Peyer's patch (tissue), 4 donors: ENCODE measurements around the gene ASB6. TPM values are rescaled to one million over a fixed set of nuclear protein-coding genes. Genes with fewer than 3 reads are reported as not detected.
"Not testable (repeated sequence)": the region's sequence is repeated elsewhere in the genome, so short reads cannot be mapped to it uniquely, and the experiment has no call there.

Source experiments
- DNase-seq, 3 donors: peaks; one replicate each; pipeline ENCODE4 v3.0.0-alpha.2; 2017 to 2019
- H3K27ac ChIP-seq, 4 donors: fragments of 200-600 bp; sonication (generic); one replicate each; pipeline ENCODE4 v1.5.1; 2016 to 2019
- H3K27me3 ChIP-seq, 2 donors: fragments of 200-600 bp; sonication (generic); one replicate each; pipeline ENCODE4 v1.5.1; 2019
- H3K36me3 ChIP-seq, 3 donors: fragments of 200-600 bp; sonication (generic); one replicate each; pipeline ENCODE4 v1.5.1; 2016 to 2019
- H3K4me1 ChIP-seq, 4 donors: fragments of 200-600 bp; sonication (generic); one replicate each; pipeline ENCODE4 v1.5.1; 2016 to 2019
- H3K4me3 ChIP-seq, 4 donors: fragments of 200-600 bp; sonication (generic); 1 replicate in 3 of 4; 2 replicates in 1 of 4; pipeline ENCODE4 v1.5.1; 2016 to 2019; ENCODE audit warnings: mild to moderate bottlenecking in 1 of 4
- H3K9me3 ChIP-seq, 4 donors: fragments of 200-600 bp; sonication (generic); one replicate each; pipeline ENCODE4 v1.5.1; 2016 to 2019; ENCODE audit warnings: mild to moderate bottlenecking in 1 of 4
- POLR2A ChIP-seq, 2 donors: fragments of 450-650 bp; IDR thresholded peaks; one replicate each; pipeline ENCODE4 v1.5.1; 2017; ENCODE audit warnings: antibody characterized with exemption in 2 of 2, mild to moderate bottlenecking in 2 of 2, moderate library complexity in 2 of 2
- total RNA-seq, 4 donors: library from RNA; depleted of rRNA; stranded (reverse); fragments of >200 nt; gene quantifications; one replicate each; pipeline ENCODE4 v1.1.0, GENCODE V29; 2016
- TF ChIP-seq, protein P1 (sequence below), 6 experiments: fragments of 450-650 bp in 4 of 6; fragments of 200-600 bp in 2 of 6; sonication (generic) in 1 of 6; IDR thresholded peaks; one replicate each; pipeline ENCODE4 v1.5.1; 2017 to 2019; ENCODE audit warnings: antibody characterized with exemption in 6 of 6, mild to moderate bottlenecking in 3 of 6, moderate library complexity in 1 of 6

ASB6 gene
- total RNA-seq, 4 donors from 2014 or later, result 19.8 to 26.8 (median 23.0) TPM

DNA sequence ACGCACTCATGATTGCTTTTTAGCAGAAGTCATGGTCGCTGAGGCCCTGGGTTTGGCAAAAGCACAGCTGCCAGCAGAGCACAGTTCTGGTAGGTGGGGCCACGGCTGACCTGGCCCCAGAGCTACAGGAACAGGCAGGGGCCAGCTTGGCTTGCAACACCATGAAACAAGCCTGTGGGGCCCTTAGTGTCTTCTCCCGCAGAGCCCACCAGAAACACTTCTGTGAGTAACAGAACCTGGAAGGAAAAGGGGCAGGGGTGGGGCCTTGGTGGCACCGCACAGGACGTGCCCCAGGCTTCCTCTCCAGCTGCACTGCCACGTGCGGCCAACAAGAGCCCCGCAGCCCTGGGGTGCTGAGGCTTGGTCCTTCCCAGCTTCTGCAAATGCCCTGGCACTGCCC, 4.8 kb downstream of the ASB6 start:
- no peak for DNase-seq
- Histone ChIP-seq H3K4me3 (no peak overlapping the region), H3K27ac (no peak overlapping the region), H3K9me3 (no peaks in the 10 kb centered on the region), H3K4me1 (peaks cover 0 to 18% (median 11%) of the 10 kb centered on the region in 4 donors), H3K36me3 (peaks cover 0 to 75% (median 0%) of the 10 kb centered on the region in 3 donors), H3K27me3 (no peaks in the 10 kb centered on the region)
- TF ChIP-seq, protein P1, sequence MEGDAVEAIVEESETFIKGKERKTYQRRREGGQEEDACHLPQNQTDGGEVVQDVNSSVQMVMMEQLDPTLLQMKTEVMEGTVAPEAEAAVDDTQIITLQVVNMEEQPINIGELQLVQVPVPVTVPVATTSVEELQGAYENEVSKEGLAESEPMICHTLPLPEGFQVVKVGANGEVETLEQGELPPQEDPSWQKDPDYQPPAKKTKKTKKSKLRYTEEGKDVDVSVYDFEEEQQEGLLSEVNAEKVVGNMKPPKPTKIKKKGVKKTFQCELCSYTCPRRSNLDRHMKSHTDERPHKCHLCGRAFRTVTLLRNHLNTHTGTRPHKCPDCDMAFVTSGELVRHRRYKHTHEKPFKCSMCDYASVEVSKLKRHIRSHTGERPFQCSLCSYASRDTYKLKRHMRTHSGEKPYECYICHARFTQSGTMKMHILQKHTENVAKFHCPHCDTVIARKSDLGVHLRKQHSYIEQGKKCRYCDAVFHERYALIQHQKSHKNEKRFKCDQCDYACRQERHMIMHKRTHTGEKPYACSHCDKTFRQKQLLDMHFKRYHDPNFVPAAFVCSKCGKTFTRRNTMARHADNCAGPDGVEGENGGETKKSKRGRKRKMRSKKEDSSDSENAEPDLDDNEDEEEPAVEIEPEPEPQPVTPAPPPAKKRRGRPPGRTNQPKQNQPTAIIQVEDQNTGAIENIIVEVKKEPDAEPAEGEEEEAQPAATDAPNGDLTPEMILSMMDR (IDR thresholded peaks at IDR 0.05), result no peak
- no peak for TF ChIP-seq POLR2A (IDR thresholded peaks at IDR 0.05)

DNA sequence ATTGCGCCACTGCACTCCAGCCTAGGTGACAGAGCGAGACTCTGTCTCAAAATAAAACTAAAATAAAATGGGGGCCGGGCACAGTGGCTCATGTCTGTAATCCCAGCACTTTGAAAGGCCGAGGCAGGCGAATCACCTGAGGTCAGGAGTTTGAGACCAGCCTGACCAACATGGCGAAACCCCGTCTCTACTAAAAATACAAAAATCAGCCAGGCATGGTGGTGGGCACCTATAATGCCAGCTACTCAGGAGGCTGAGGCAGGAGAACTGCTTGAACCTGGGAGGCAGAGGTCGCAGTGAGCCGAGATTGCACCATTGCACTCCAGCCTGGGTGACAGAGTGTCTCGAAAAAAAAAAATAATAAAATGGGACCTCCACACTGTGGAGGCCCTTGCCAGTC, 5.6 kb downstream of the ASB6 start:
- not testable (repeated sequence) for H3K4me3 ChIP-seq, DNase-seq, H3K27ac ChIP-seq, H3K27me3 ChIP-seq, H3K9me3 ChIP-seq
- Histone ChIP-seq H3K36me3 (peaks cover 0 to 82% (median 0%) of the 10 kb centered on the region in 3 donors), H3K4me1 (peaks cover 0 to 16% (median 10%) of the 10 kb centered on the region in 4 donors)

DNA sequence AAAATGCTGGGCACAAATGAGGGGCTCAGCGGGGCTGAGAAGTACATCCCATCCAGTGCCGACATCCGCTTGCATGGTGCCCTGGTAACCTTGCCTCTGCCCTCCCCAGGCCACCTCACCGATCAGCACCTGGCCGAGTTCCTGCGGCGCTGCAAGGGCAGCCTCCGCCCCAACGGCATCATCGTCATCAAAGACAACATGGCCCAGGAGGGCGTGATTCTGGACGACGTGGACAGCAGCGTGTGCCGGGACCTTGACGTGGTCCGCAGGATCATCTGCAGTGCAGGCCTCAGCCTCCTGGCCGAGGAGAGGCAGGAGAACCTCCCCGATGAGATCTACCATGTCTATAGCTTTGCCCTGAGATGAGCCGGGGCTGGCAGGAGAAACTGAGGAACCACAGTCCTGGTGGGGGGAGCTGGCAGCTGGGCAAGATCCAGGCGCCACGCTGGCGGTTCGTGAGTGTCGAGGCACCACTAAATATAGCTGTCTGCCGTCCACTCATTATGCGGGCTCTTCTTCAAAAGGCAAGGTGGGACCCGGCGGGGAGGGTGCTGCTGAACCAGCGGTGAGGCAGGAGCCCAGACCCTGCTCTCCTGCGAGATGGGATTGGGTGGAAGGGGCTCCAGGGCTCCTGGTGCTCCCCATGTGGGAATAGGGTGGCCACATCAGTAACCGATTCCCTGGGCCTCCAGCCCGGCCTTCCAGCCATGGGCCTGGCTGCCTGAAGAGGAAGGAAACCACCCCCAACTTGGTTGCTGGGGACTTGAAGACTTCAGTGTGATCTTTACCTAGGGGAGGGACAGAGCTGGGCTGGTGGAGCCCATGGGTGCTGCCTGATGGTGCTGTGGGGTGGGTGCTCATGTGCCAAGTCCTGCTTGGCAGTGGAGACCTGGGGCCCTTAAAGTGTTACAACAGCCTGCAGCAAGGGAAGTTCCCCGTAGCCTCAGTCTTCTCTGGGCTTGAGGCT, 6.6 kb downstream of the ASB6 start:
- H3K27ac ChIP-seq, result no peak overlapping the region
- H3K36me3 ChIP-seq, result peaks cover 0 to 87% (median 0%) of the 10 kb centered on the region in 3 donors

DNA sequence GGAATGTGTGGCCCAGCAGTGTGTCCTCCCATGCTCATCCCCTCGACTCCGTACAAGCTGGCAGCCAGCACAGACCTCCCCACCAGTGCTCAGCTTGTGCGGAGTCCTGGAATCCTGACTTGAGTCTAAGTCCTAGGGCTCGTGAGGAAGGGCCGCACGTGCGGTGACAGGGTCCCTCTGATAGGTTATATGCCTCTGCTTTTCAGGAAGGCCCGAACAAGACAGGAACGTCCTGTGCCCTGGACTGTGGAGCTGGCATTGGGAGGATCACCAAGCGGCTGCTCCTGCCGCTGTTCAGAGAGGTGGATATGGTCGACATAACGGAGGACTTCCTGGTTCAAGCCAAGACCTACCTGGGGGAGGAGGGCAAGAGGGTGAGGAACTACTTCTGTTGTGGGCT, 8.1 kb downstream of the ASB6 start:
- Histone ChIP-seq H3K9me3 (no peaks in the 10 kb centered on the region), H3K36me3 (peaks cover 0 to 79% (median 0%) of the 10 kb centered on the region in 3 donors), H3K4me3 (no peak overlapping the region), H3K4me1 (peaks cover 0 to 11% (median 0%) of the 10 kb centered on the region in 4 donors), H3K27me3 (no peaks in the 10 kb centered on the region), H3K27ac (no peak overlapping the region)
- TF ChIP-seq, protein P1 (IDR thresholded peaks at IDR 0.05), result no peak
- no peak for TF ChIP-seq POLR2A (IDR thresholded peaks at IDR 0.05)
- no peak for DNase-seq

More for the DNA sequence above, 6.6 kb downstream of the ASB6 start:
- no peaks in the 10 kb centered on the region for H3K27me3 ChIP-seq
- DNase-seq, result no peak
- TF ChIP-seq, protein P1 (IDR thresholded peaks at IDR 0.05), result no peak
- no peak for TF ChIP-seq POLR2A (IDR thresholded peaks at IDR 0.05)
- H3K9me3 ChIP-seq, result no peaks in the 10 kb centered on the region
- peaks cover 0 to 7% (median 1%) of the 10 kb centered on the region in 4 donors for H3K4me1 ChIP-seq
- H3K4me3 ChIP-seq, result no peak overlapping the region

DNA sequence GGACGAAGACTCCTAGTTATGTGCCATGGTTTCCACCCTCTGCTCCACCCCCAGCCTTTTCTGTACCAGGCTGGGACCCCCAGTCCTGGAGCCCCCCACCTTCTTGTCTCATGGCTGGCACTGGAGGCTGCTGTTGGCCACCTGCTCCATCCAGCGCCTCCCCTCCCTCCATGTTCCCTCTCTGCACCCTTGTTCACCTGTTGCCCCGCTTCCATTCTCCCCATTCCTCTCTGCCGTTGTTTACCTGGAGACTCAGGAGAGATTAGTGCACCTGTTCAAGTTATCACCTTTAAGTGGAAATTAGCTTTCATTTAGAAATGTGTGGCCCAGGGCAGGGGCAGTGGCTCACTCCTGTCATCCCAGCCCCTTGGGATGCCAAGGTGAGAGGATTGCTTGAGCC, 8.7 kb downstream of the ASB6 start:
- no peak overlapping the region for H3K27ac ChIP-seq
- TF ChIP-seq, protein P1 (IDR thresholded peaks at IDR 0.05), result no peak
- TF ChIP-seq POLR2A (IDR thresholded peaks at IDR 0.05), result no peak
- H3K4me1 ChIP-seq, result peaks cover 0 to 17% (median 0%) of the 10 kb centered on the region in 4 donors
- H3K36me3 ChIP-seq, result peaks cover 0 to 73% (median 0%) of the 10 kb centered on the region in 3 donors
- DNase-seq, result no peak
- H3K4me3 ChIP-seq, result no peak overlapping the region
- no peaks in the 10 kb centered on the region for H3K9me3 ChIP-seq
- no peaks in the 10 kb centered on the region for H3K27me3 ChIP-seq

DNA sequence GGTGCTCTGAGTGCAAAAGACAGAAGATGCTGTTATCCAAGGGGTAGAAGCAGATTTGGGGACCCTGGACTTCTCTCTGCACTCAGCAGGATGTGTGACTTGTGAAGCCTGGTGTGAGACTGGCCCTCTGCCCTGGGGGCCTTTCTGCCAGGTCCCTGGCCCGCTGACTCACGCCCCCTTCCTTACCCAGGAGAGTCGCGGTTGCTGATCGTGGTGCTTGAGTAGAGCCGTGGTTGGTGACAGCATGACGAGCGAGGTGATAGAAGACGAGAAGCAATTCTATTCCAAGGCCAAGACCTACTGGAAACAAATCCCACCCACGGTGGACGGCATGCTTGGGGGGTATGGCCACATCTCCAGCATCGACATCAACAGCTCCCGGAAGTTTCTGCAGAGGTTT, 9.5 kb downstream of the ASB6 start:
- H3K36me3 ChIP-seq, result peaks cover 0 to 65% (median 0%) of the 10 kb centered on the region in 3 donors
- no peak for DNase-seq
- H3K27ac ChIP-seq, result no peak overlapping the region

More for the DNA sequence above, 9.5 kb downstream of the ASB6 start:
- no peaks in the 10 kb centered on the region for H3K27me3 ChIP-seq
- H3K9me3 ChIP-seq, result no peaks in the 10 kb centered on the region
- TF ChIP-seq POLR2A (IDR thresholded peaks at IDR 0.05), result no peak
- TF ChIP-seq, protein P1 (IDR thresholded peaks at IDR 0.05), result no peak
- peaks cover 0 to 25% (median 4%) of the 10 kb centered on the region in 4 donors for H3K4me1 ChIP-seq
- no peak overlapping the region for H3K4me3 ChIP-seq
